Mucosa of descending colon (tissue), 3 donors: ENCODE data around the gene KIF6. TPM values are rescaled to one million over a fixed set of nuclear protein-coding genes. Genes with fewer than 3 reads are reported as not detected.

Source experiments
- ATAC-seq: fragments of 200-7000 bp; cut with Tn5 transposase; one replicate; pipeline ENCODE4 v1.9.1; 2020; ENCODE audit warnings: mild to moderate bottlenecking, moderate library complexity
- DNase-seq, 3 donors: peaks; one replicate each; pipeline ENCODE4 v3.0.0-alpha.2; 2020
- H3K36me3 ChIP-seq: fragments of 200-600 bp; one replicate; pipeline ENCODE4 v1.8.0; 2021; ENCODE audit warnings: low read depth, mild to moderate bottlenecking
- H3K4me1 ChIP-seq: fragments of 200-600 bp; one replicate; pipeline ENCODE4 v1.8.0; 2021; ENCODE audit warnings: low read depth, mild to moderate bottlenecking
- H3K4me3 ChIP-seq: fragments of 200-600 bp; one replicate; pipeline ENCODE4 v1.8.0; 2021; ENCODE audit warnings: mild to moderate bottlenecking
- H3K9me3 ChIP-seq: fragments of 200-600 bp; one replicate; pipeline ENCODE4 v1.8.0; 2021; ENCODE audit warnings: mild to moderate bottlenecking
- intact Hi-C, 2 donors: fragments of 100-400 bp; cut with DNase I in 1 of 2; cut with micrococcal nuclease in 1 of 2; formaldehyde crosslinking; loops; one replicate each; pipeline versions ENCODE4 v1.11.0 to v1.11.1; 2022; cut with DNase I, micrococcal nuclease
- total RNA-seq, 3 donors: library from RNA; stranded (reverse); fragmentation: NEBNext Ultra II Directional in 2 of 3; extraction: Animal tissue kit (Norgen Biotek cat#: 25700) in 2 of 3; gene quantifications; one replicate each; pipeline versions ENCODE4 v1.2.1 to v1.2.4, GENCODE V29; 2021 to 2023
- TF ChIP-seq, protein P1 (sequence below): fragments of 200-600 bp; IDR thresholded peaks from one replicate; pipeline ENCODE4 v1.8.0; 2022; ENCODE audit warnings: antibody characterized with exemption, mild to moderate bottlenecking
- donor health status: DM: no; HTN: no; CAD: no; lungs with moderate emphysema.
- donor health status: DM: no; HTN: no; CAD: no.
- donor health status: DM: no; HTN: yes; CAD: no.

The KIF6 gene
- total RNA-seq, 3 donors from 2014 or later, result 0.24 to 0.85 (median 0.52) TPM

DNA sequence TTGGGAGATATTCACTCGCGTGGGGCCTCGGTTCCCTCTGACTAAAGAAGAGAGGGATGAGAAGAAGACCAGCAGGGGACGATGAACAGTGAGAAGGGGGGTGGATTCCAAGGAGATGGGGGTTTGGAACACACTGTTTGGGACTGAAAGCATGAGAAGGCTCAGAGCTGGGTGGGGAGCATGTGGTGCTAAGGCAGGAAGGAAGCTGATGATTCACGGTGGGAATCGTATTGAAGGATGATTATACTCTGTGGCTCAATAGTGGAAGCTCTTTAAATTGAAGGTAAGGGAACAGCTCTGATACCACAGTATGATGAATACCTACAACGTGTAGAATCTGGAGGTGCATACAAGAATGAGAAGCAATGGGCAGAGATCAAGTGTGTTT is 285.2 kb downstream of the KIF6 start:
- no peaks in the 10 kb centered on the region for H3K36me3 ChIP-seq
- no peaks in the 10 kb centered on the region for H3K4me1 ChIP-seq
- H3K9me3 ChIP-seq, result no peaks in the 10 kb centered on the region
- H3K4me3 ChIP-seq, result no peak overlapping the region
- DNase-seq (no peak), ATAC-seq (no peak)
- intact Hi-C loops, result no loop called here
- TF ChIP-seq, protein P1, sequence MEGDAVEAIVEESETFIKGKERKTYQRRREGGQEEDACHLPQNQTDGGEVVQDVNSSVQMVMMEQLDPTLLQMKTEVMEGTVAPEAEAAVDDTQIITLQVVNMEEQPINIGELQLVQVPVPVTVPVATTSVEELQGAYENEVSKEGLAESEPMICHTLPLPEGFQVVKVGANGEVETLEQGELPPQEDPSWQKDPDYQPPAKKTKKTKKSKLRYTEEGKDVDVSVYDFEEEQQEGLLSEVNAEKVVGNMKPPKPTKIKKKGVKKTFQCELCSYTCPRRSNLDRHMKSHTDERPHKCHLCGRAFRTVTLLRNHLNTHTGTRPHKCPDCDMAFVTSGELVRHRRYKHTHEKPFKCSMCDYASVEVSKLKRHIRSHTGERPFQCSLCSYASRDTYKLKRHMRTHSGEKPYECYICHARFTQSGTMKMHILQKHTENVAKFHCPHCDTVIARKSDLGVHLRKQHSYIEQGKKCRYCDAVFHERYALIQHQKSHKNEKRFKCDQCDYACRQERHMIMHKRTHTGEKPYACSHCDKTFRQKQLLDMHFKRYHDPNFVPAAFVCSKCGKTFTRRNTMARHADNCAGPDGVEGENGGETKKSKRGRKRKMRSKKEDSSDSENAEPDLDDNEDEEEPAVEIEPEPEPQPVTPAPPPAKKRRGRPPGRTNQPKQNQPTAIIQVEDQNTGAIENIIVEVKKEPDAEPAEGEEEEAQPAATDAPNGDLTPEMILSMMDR, result no peak

DNA sequence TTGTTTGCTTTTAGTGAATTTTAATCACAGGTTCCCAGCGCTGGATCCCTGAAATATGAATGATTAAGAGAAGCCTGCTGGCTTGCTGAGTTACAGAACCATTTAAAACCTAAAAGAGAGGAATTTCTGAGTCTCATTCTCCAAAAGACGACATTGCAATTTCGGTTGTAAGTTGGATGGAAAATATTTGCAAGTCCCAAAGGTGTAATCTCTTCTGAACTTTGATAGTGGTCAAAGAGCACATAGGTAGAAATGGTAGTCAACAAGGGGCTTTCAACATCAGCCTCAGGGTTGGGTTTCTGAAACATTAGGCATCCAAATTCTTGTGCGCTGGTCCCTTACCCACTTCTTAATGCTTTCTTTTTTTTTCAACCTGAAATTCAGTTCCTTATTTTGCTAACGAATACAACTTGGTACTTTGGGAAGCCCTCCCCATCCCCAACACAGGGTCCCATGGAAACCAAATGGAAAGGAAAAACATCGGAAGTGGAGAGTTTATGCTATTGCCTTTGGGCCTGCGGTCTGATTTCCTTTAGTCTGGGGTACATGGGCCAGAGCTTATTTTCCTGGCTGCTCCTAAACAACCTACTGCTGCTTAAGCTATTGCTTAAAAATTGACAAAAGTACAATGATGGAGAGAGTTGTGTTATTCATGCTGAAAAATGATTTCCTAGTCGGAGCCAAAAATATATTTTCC is 285.7 kb downstream of the KIF6 start:
- intact Hi-C loops, result no loop called here
- H3K4me3 ChIP-seq, result no peak overlapping the region
- H3K36me3 ChIP-seq, result no peaks in the 10 kb centered on the region
- DNase-seq (no peak), ATAC-seq (no peak)
- H3K9me3 ChIP-seq, result no peaks in the 10 kb centered on the region
- TF ChIP-seq, protein P1, result no peak
- no peaks in the 10 kb centered on the region for H3K4me1 ChIP-seq

DNA sequence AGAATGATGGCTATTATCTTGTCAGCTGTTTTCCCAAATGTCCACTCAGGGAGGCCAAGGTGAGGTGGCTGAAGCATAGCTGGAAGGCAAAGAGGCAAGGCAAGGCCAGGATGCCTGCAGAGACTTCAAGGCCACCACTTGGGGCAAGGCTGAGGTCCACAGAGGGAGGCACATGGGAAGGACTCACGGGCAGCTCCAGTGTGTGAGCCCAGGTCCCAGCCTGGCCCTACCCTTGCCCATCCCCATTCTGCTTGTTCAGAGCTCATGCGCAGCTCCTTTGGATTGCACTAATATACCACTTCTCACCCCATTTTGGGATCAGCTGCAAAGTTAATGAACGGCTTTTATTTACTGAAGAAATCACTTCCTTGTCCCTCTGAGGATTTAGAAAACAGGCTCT is 291.6 kb downstream of the KIF6 start:
- intact Hi-C loops, result no loop called here
- Histone ChIP-seq H3K4me3 (no peak overlapping the region), H3K4me1 (no peaks in the 10 kb centered on the region), H3K36me3 (no peaks in the 10 kb centered on the region), H3K9me3 (no peaks in the 10 kb centered on the region)
- DNase-seq (no peak), ATAC-seq (peak; percentile 63)
- TF ChIP-seq, protein P1, result no peak

DNA sequence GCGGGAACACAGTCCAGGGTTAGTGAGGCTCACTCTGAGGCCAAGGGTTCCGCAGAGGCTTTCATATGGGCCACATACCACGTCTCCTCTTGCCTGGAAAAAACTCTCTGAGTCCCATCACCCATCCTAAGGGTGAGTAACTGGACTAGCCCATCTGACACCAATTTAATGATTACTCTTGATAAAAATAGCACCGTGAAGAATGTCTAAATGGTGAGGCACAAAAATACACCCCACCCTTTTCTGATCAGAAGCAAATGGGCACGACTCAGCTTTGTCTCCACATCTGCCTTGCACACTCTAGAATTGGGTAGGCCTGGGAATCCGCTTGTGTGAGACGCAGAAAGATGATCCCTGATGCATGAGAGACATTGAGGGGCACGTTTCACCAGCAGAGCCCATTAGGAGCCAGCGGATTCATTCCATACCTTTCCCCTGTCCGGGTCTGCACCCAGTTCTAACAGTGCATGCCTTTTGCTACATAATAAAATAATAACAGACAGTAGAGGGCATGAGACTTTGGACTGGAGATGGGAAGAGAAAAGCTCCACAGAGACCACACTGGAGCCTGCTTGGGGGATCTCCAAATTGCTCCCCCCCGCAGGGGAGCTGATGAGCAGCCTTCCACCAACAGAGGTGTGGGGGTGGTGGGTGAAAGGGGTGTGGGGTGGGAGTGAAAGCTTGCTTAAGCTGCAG is 292.7 kb downstream of the KIF6 start:
- Histone ChIP-seq H3K36me3 (no peaks in the 10 kb centered on the region), H3K9me3 (no peaks in the 10 kb centered on the region), H3K4me1 (no peaks in the 10 kb centered on the region), H3K4me3 (no peak overlapping the region)
- no peak for ATAC-seq
- intact Hi-C loops, result no loop called here
- TF ChIP-seq, protein P1, result no peak
- DNase-seq, result no peak

DNA sequence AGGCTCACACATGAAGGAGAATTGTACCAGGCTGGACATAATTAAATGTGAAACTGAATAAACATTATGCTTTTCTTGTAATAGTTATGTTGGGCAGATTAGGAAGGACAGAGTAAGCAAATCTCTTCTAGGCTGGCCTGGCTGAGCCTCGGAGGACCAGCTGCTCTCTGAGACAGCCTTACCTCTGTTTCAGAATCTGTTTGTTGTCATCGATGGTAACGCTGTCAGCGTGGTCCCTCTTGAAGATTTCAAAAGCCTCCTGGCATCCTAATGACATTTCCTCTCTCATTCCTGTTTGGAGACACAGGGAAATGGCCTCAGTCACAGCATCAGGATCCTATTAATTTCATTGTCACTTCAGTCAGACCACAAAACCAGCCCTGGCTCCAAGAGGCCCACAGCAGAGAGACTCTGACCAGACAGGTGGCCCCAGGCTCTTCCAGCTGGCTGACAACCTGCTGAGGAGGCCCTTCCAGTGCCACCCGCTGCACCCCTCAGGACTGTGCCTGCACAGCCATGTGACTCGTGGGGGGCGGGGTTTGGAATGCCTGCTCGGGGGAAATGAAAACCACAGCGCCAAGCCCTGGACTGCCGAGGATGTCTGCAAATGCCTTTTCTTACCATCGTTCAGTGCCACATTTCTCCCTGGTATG is 294.2 kb downstream of the KIF6 start:
- no peak for ATAC-seq
- H3K4me1 ChIP-seq, result no peaks in the 10 kb centered on the region
- TF ChIP-seq, protein P1, result no peak

More for the DNA sequence above, 294.2 kb downstream of the KIF6 start:
- Histone ChIP-seq H3K9me3 (no peaks in the 10 kb centered on the region), H3K36me3 (no peaks in the 10 kb centered on the region), H3K4me3 (no peak overlapping the region)
- intact Hi-C loops, result no loop called here
- peak; percentile 59 to 63 (median 60) for DNase-seq
